Fibroblast of villous mesenchyme (primary cell): Measurements from ENCODE around the gene ABLIM2. TPM values are rescaled to one million over a fixed set of nuclear protein-coding genes. Genes with fewer than 3 reads are reported as not detected.

Experiments
- DNase-seq: peaks from one replicate; pipeline ENCODE4 v3.0.0-alpha.2; 2010; ENCODE audit warnings: low read depth
- H3K4me3 ChIP-seq: 2 replicates; pipeline ENCODE4 v1.5.1; 2011; ENCODE audit warnings: low read depth, mild to moderate bottlenecking, low read length
- CTCF ChIP-seq: IDR thresholded peaks from 2 replicates; pipeline ENCODE4 v1.5.1; 2012; ENCODE audit warnings: low read depth, mild to moderate bottlenecking, low read length; ENCODE audit not compliant: insufficient read depth
- total RNA-seq: library from RNA; depleted of rRNA; stranded (reverse); fragments of >200 nt; gene quantifications from 2 replicates; pipeline ENCODE4 v1.2.3, GENCODE V29; 2012

Gene ABLIM2
- total RNA-seq, 1 donor, result under 0.01 TPM

GRCh38 chr4:7939377-7940108 is 219.1 kb downstream of the ABLIM2 start, which contains the start of gene AFAP1:
Gene AFAP1 (minus strand): TSS chr4:7939861. CDS start chr4:7872078, 67,783 bp downstream.
- peak within 1 kb of the TSS; percentile 89 for H3K4me3 ChIP-seq
- peak; percentile 84 for DNase-seq
- TF ChIP-seq CTCF, result no peak

GRCh38 chr4:7938609-7939376 is 219.8 kb downstream of the ABLIM2 start:
- H3K4me3 ChIP-seq, result peak overlapping the region; percentile 89
- DNase-seq, result peak; percentile 62
- TF ChIP-seq CTCF, result no peak

- no peak for TF ChIP-seq CTCF
- DNase-seq, result no peak
- peak overlapping the region; percentile 89 for H3K4me3 ChIP-seq
These were observed 220.4 kb downstream of the ABLIM2 start for GRCh38 chr4:7938266-7938608.

DNA sequence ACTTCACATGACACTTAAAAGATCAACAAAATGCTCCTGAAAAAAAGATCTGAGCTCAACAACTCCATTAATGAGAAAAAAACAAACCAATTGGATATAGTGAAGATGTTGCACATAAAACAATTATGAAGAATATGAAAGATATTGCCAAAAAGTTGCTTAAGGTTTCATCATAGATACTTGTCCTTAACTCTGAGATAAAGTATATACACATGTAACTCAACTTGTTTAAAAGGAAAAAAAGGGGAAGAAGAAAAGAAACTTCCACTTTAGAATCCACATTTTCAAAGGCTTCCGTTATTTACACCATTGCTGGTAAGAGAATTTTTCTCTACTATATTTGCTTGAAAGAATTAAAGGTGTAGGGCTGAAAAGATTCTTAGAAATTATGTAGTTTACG is 221.6 kb downstream of the ABLIM2 start:
- peak overlapping the region; percentile 89 for H3K4me3 ChIP-seq
- TF ChIP-seq CTCF, result no peak
- DNase-seq, result peak; percentile 52

DNA sequence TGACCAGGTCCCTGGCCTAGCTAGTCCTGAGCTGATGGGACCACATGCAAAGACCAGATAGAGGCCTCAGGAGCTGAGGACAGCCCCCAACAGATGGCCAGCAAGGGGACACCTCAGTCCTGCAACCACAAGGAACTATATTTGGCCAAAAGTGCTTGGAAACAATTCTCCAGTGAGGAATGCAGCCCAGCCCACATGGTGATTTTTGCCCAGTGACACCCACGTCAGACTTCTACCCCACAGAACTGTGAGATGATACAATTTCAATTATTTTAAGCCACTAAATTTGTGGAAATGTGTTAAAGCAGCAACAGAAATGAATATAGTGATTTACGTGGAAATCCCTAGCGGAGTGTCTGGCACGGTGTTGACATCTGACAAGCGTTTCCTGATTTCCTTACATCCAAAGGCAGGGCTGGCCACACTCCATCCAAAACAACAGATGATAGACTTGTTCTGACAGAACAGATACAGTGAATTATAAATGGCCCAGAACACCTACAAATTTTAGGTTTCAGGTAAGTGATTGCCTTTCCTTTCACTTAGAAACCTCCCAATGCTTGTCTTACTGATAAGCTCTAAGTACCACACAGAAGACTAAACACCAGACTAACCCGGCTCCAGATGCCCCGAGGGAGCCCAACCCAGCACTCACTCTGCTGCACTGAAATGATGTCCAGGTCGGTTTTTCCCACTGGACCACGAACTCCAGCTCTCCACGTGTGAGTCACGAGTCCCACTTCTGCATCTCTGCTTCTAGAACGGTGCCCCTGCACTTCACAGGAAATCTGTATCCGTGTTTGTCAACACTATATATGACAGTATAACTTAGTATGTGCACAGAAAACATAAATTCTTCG is 224.7 kb downstream of the ABLIM2 start:
- no peak for TF ChIP-seq CTCF

DNA sequence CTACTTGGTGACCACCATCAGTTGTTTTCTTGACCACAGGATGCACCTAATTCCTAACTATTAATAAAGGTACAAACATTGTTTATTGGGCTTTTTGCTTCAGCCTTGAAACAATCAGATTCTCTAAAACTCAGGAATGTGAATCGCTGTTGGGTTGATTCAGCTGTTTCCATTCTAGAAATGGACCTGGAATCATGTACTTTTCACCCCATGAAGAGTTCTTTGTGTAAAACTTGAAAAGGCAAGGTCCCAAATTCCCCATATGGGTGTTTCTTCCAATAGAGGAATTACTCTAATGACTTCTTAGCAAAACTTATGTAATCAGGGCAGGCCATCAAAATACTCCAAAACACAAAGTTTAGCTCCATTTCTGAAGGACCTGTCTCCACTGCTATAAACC is 226.3 kb downstream of the ABLIM2 start:
- no peak for DNase-seq
- TF ChIP-seq CTCF, result no peak
- H3K4me3 ChIP-seq, result no peak overlapping the region

More for the DNA sequence above, 224.7 kb downstream of the ABLIM2 start:
- no peak overlapping the region for H3K4me3 ChIP-seq
- no peak for DNase-seq
